AG04449 (cell line): ENCODE measurements around the gene KCNIP1.

Experiments used
- CTCF ChIA-PET: fragments of 350-600 bp; formaldehyde crosslinking; extraction: SDS; loops from one replicate; lab custom pipeline; 2021; ENCODE audit warnings: antibody characterized with exemption; lab: Yijun Ruan, JAX
- POLR2A ChIA-PET: fragments of 400-600, 350-600 bp; formaldehyde crosslinking; extraction: SDS; loops from one replicate; lab custom pipeline; 2020; ENCODE audit warnings: antibody characterized with exemption, inconsistent platforms; lab: Yijun Ruan, JAX
- DNase-seq: peaks from one replicate; pipeline ENCODE4 v3.0.0-alpha.2; 2010; ENCODE audit warnings: low read depth, low spot score
- H3K4me3 ChIP-seq: 2 replicates; pipeline ENCODE4 v1.5.1; 2011; ENCODE audit warnings: low read depth, mild to moderate bottlenecking, control low read depth, low read length
- CTCF ChIP-seq: IDR thresholded peaks from one replicate; pipeline ENCODE4 v1.5.1; 2011; ENCODE audit warnings: mild to moderate bottlenecking, moderate library complexity, low read length, control low read depth, inconsistent platforms; ENCODE audit not compliant: insufficient read depth; ENCODE audit errors: missing control alignments

Gene KCNIP1

GRCh38 chr5:170639221-170639925 lies 135.6 kb downstream of the KCNIP1 start:
- no peak for TF ChIP-seq CTCF
- no peak for DNase-seq
- ChIA-PET POLR2A (no interaction called here), CTCF (interaction anchor here (0.6 to 9.2 kb wide), 20 partner anchors 8 to 703 kb away, joined by 3 to 176 read pairs (median 5); no protein-coding TSS in a partner anchor)
- H3K4me3 ChIP-seq: no peak overlapping the region

GRCh38 chr5:170640731-170641588 lies 137.1 kb downstream of the KCNIP1 start:
- ChIA-PET CTCF (interaction anchor here (1.3 kb wide), 1 partner anchor 9 kb away, joined by 5 read pairs; no protein-coding TSS in a partner anchor), POLR2A (interaction anchor here (0.8 kb wide), 1 partner anchor 88 kb away, joined by 3 read pairs; no protein-coding TSS in a partner anchor)
- no peak for DNase-seq
- TF ChIP-seq CTCF: no peak
- H3K4me3 ChIP-seq: no peak overlapping the region

GRCh38 chr5:170641589-170642031 lies 137.8 kb downstream of the KCNIP1 start:
- POLR2A ChIA-PET: interaction anchor here (0.8 kb wide), 1 partner anchor 89 kb away, joined by 3 read pairs; no protein-coding TSS in a partner anchor
- no peak for TF ChIP-seq CTCF
- no peak overlapping the region for H3K4me3 ChIP-seq
- CTCF ChIA-PET: interaction anchor here (1.7 kb wide), 1 partner anchor 8 kb away, joined by 6 read pairs; no protein-coding TSS in a partner anchor
- DNase-seq: no peak

GRCh38 chr5:170642066-170642735 lies 138.4 kb downstream of the KCNIP1 start:
- no peak for DNase-seq
- no peak overlapping the region for H3K4me3 ChIP-seq
- ChIA-PET POLR2A (interaction anchor here (0.8 kb wide), 1 partner anchor 89 kb away, joined by 3 read pairs; no protein-coding TSS in a partner anchor), CTCF (interaction anchor here (1.7 kb wide), 1 partner anchor 8 kb away, joined by 6 read pairs; no protein-coding TSS in a partner anchor)
- no peak for TF ChIP-seq CTCF

- CTCF ChIA-PET: interaction anchor here (1.7 kb wide), 1 partner anchor 9 kb away, joined by 6 read pairs; no protein-coding TSS in a partner anchor
- H3K4me3 ChIP-seq: no peak overlapping the region
- DNase-seq: no peak
- no peak for TF ChIP-seq CTCF
- POLR2A ChIA-PET: no interaction called here
Measured at GRCh38 chr5:170642776-170643436, 139.1 kb downstream of the KCNIP1 start.
